Motor neuron (in vitro differentiated cells): ENCODE measurements around the gene HIKESHI. TPM values are rescaled to one million over a fixed set of nuclear protein-coding genes. Genes with fewer than 3 reads are reported as not detected.

Experiments
- ATAC-seq, 8 experiments: fragments of 200-7000 bp; cut with Tn5 transposase; replicated peaks in 6 of 8; 2 replicates each; pipeline ENCODE4 v1.8.0; 2021; ENCODE audit warnings: mild to moderate bottlenecking in 8 of 8, moderate library complexity in 8 of 8
- H3K27ac ChIP-seq, 2 donors: fragments of 250-450 bp; sonication (Bioruptor Pico); 2 replicates each; pipeline ENCODE4 v1.9.0; 2021; ENCODE audit warnings: antibody characterized with exemption in 2 of 2, mild to moderate bottlenecking in 2 of 2, moderate library complexity in 1 of 2
- H3K4me1 ChIP-seq, 2 donors: fragments of 250-450 bp; sonication (Bioruptor Pico); replicated peaks in 1 of 2; 2 replicates each; pipeline ENCODE4 v1.6.1; 2021; ENCODE audit warnings: antibody characterized with exemption in 2 of 2, mild to moderate bottlenecking in 2 of 2, moderate library complexity in 1 of 2
- H3K4me3 ChIP-seq, 5 donors: fragments of 250-450 bp; sonication (Bioruptor Pico); 2 replicates each; pipeline ENCODE4 v1.9.0; 2021; ENCODE audit warnings: antibody characterized with exemption in 5 of 5, mild to moderate bottlenecking in 5 of 5, moderate library complexity in 4 of 5
- WGBS, 10 experiments: fragments of 450-650 bp; shearing (Covaris generic); methylation state at CpG; one replicate each; pipeline ENCODE4 v1.0.0; 2022; 5-methylcytosine and 5-hydroxymethylcytosine counted together
- in situ Hi-C, 9 experiments: fragments of 400-800 bp; cut with MboI; loops; one replicate each; pipeline ENCODE4 v1.15.0; 2021; ENCODE audit warnings: low sequenced_read_pairs in 9 of 9, low pct_unique_long_range_greater_than_20kb in 2 of 9; ENCODE audit not compliant: unreplicated experiment in 9 of 9
- total RNA-seq, 8 experiments: library from RNA; unstranded; fragments of 300-600 nt; gene quantifications; 2 replicates each; pipeline versions ENCODE4 v1.2.3 to v1.2.4, GENCODE V29; 2022

The HIKESHI gene
- total RNA-seq, 8 experiments from 2014 or later, result 39.0 to 74.1 (median 43.4) TPM

DNA sequence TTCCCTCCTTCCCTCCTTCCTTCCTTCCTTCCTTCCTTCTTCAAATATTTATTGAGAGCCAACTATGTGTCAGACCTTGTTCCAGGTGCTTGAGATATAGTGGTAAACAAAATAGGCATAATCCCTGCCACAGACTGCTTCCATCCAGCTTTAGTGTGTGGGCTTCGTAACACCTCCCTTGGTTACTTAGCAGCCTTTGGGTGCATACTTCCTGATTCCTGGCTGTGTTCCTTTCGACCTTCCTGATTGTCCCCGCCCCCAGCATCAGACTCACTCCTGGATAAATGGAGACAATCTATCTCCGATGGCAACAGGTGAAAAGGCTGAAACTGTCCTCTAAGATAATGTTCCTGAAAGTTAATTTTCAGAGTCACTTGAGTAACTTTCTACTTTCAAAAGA, 86.2 kb downstream of the HIKESHI start:
- Histone ChIP-seq H3K27ac (no peak overlapping the region), H3K4me3 (no peak overlapping the region), H3K4me1 (peaks cover 0 to 14% of the 10 kb centered on the region in 2 donors)
- 63 to 100% (median 79%) methylated on average over 1 to 4 of the region's 4 CpGs; no CpG with 5 or more reads in 2 of the 10 experiments for WGBS, 10 experiments
- ATAC-seq, result peak in 1 of 8 experiments; percentile 43
- in situ Hi-C loops, result no loop called here

- Histone ChIP-seq H3K4me3 (no peak overlapping the region), H3K4me1 (peaks cover 5 to 25% of the 10 kb centered on the region in 2 donors), H3K27ac (no peak overlapping the region)
- in situ Hi-C loops, result no loop called here
- ATAC-seq, result no peak
- 44 to 100% (median 84%) methylated on average over 1 to 3 of the region's 3 CpGs for WGBS, 10 experiments
Measured at GRCh38 chr11:86390487-86390886, 88.4 kb downstream of the HIKESHI start.

GRCh38 chr11:86395061-86395551, 93.1 kb downstream of the HIKESHI start:
- H3K4me1 ChIP-seq, result peaks cover 5 to 12% of the 10 kb centered on the region in 2 donors
- in situ Hi-C loops, result no loop called here
- 39 to 92% (median 66%) methylated on average over 2 to 6 of the region's 6 CpGs; no CpG with 5 or more reads in 4 of the 10 experiments for WGBS, 10 experiments
- peak in 5 of 8 experiments; percentile 27 to 98 (median 55) for ATAC-seq
- no peak overlapping the region for H3K27ac ChIP-seq
- no peak overlapping the region for H3K4me3 ChIP-seq

Other genes starting within 250 kb of the HIKESHI start
- gene PICALM, start 233.2 kb upstream of the HIKESHI start, total RNA-seq, result 100 to 1,000 TPM in 7 of 8 experiments, 10 to 100 TPM in 1; 97.8 to 210 (median 121) TPM
- 10 to 100 TPM; 11.1 to 36.5 (median 17.0) TPM for gene EED, start 57.5 kb upstream of the HIKESHI start, total RNA-seq
- gene CCDC81, start 72.6 kb downstream of the HIKESHI start, total RNA-seq, result 10 to 100 TPM in 1 of 8 experiments, 1 to 10 TPM in 6, under 1 TPM in 1; 0.92 to 15.6 (median 2.1) TPM